GM18498 (cell line): ENCODE measurements around the gene CELA3B.
"Not testable (repeated sequence)": the region's sequence is repeated elsewhere in the genome, so short reads cannot be mapped to it uniquely, and the experiment has no call there.

Experiments
- ATAC-seq: cut with Tn5 transposase; IDR thresholded peaks from one replicate; pipeline ENCODE4 v1.9.1; 2021; ENCODE audit warnings: mild to moderate bottlenecking, moderate library complexity; ENCODE audit not compliant: unreplicated experiment

The CELA3B gene

GRCh38 chr1:22005261-22006149 is 28.7 kb downstream of the CELA3B start:
- ATAC-seq = not testable (repeated sequence)

GRCh38 chr1:22006736-22007135 is 29.9 kb downstream of the CELA3B start:
- ATAC-seq = not testable (repeated sequence)

GRCh38 chr1:22007262-22007661 is 30.4 kb downstream of the CELA3B start:
- not testable (repeated sequence) for ATAC-seq

GRCh38 chr1:22009566-22009965 is 32.7 kb downstream of the CELA3B start:
- not testable (repeated sequence) for ATAC-seq

GRCh38 chr1:22012752-22013151 is 35.9 kb downstream of the CELA3B start:
- not testable (repeated sequence) for ATAC-seq

GRCh38 chr1:22014575-22015206 is 37.9 kb downstream of the CELA3B start:
- not testable (repeated sequence) for ATAC-seq

- no peak for ATAC-seq
Measured at GRCh38 chr1:22018583-22019559, 42.0 kb downstream of the CELA3B start.

- ATAC-seq = no peak
Measured at GRCh38 chr1:22021061-22021460, 44.2 kb downstream of the CELA3B start.

- peak; percentile 54 for ATAC-seq
Measured at GRCh38 chr1:22024485-22025367, 47.9 kb downstream of the CELA3B start.

- ATAC-seq = peak; percentile 70
Measured at GRCh38 chr1:22025368-22026155, 48.7 kb downstream of the CELA3B start.

- ATAC-seq = no peak
Measured at GRCh38 chr1:22026924-22027289, 50.1 kb downstream of the CELA3B start.

- ATAC-seq = no peak
Measured at GRCh38 chr1:22030057-22030456, 53.2 kb downstream of the CELA3B start.

- ATAC-seq = no peak
Measured at GRCh38 chr1:22030473-22030872, 53.7 kb downstream of the CELA3B start.

GRCh38 chr1:22031214-22031962 is 54.6 kb downstream of the CELA3B start:
- no peak for ATAC-seq

- ATAC-seq = not testable (repeated sequence)
Measured at GRCh38 chr1:22034834-22035233, 58.0 kb downstream of the CELA3B start.

- ATAC-seq = no peak
Measured at GRCh38 chr1:22037520-22037919, 60.7 kb downstream of the CELA3B start.

GRCh38 chr1:22038036-22038435 is 61.2 kb downstream of the CELA3B start:
- no peak for ATAC-seq
